Measurements from ENCODE around the gene KNSTRN.

The KNSTRN gene

DNA sequence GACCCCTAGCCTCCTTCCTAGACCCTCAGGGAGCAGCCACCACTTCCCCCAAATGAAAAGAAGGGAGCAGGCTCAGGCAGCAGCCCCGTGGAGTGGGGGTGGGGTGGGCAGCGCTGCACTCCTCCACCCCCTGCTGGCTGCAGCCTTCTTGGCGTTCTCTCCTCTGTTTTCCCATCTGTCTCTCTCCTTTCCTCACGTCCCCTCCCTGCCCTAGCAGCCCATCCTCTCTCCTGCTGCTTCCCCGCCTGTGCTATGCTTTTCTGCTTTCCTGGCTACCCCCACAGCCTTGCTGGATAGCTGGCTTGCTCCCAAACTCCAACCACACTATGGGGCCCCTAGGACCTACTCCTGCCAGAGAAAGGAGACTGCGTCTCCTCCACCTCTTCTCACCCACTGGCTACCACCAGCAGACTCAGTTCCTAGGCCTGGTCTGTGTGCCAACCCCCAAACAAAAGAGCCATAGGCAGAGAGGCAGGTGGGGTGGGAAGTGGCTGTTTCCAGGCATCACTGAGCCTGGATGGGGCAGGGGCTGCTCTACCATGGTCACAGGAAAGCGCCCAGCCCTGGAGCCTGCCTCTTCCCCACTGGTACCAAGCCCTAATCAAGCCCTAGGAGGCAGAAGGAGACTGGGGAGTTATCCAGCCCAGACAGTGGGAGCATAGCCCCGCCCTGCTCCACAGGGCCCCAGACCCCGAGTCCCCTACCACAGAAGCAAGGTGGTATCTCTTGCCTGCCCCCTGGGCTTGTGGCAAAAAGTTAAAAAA, 27.9 kb upstream of the KNSTRN start:
- in situ Hi-C loops (cut with HindIII; ENCODE audit: low sequenced_read_pairs): no loop called here
- no peak overlapping the region for H3K4me3 ChIP-seq (ENCODE audit: low read depth, low read length)
- no peak for DNase-seq (ENCODE audit: low read depth)
- TF ChIP-seq, protein P1, sequence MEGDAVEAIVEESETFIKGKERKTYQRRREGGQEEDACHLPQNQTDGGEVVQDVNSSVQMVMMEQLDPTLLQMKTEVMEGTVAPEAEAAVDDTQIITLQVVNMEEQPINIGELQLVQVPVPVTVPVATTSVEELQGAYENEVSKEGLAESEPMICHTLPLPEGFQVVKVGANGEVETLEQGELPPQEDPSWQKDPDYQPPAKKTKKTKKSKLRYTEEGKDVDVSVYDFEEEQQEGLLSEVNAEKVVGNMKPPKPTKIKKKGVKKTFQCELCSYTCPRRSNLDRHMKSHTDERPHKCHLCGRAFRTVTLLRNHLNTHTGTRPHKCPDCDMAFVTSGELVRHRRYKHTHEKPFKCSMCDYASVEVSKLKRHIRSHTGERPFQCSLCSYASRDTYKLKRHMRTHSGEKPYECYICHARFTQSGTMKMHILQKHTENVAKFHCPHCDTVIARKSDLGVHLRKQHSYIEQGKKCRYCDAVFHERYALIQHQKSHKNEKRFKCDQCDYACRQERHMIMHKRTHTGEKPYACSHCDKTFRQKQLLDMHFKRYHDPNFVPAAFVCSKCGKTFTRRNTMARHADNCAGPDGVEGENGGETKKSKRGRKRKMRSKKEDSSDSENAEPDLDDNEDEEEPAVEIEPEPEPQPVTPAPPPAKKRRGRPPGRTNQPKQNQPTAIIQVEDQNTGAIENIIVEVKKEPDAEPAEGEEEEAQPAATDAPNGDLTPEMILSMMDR (IDR thresholded peaks at IDR 0.05; ENCODE audit: low read depth, low read length, missing control alignments): peak; percentile 42

GRCh38 chr15:40355976-40356585, 26.4 kb upstream of the KNSTRN start:
- DNase-seq (ENCODE audit: low read depth): no peak
- in situ Hi-C loops (cut with HindIII; ENCODE audit: low sequenced_read_pairs): no loop called here
- TF ChIP-seq, protein P1 (IDR thresholded peaks at IDR 0.05; ENCODE audit: low read depth, low read length, missing control alignments): no peak
- H3K4me3 ChIP-seq (ENCODE audit: low read depth, low read length): no peak overlapping the region

DNA sequence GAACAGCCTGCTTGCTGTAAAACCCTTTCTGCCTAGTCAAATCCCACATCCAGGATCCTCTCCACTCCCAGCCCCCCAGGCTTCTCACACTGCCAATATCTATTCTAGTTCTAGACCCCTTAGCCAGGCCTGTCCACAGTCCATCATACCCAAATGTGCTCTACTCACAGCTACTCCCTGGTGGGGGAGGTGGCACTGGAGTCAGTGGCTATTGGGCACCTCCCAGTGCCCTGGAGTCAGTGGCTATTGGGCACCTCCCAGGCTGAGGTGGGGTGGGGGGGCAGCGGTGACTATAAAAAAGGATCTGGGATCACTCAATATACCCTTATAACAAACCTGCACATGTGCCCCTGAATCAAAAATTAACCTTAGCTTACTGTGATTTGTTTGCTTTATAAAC, 25.3 kb upstream of the KNSTRN start:
- no peak overlapping the region for H3K4me3 ChIP-seq (ENCODE audit: low read depth, low read length)
- DNase-seq (ENCODE audit: low read depth): no peak
- TF ChIP-seq, protein P1 (IDR thresholded peaks at IDR 0.05; ENCODE audit: low read depth, low read length, missing control alignments): no peak
- in situ Hi-C loops (cut with HindIII; ENCODE audit: low sequenced_read_pairs): no loop called here

- TF ChIP-seq, protein P1 (IDR thresholded peaks at IDR 0.05; ENCODE audit: low read depth, low read length, missing control alignments): no peak
- DNase-seq (ENCODE audit: low read depth): no peak
- in situ Hi-C loops (cut with HindIII; ENCODE audit: low sequenced_read_pairs): no loop called here
- H3K4me3 ChIP-seq (ENCODE audit: low read depth, low read length): peak within 1 kb of the TSS; percentile 50
These were observed 24.6 kb upstream of the KNSTRN start, which contains the start of gene DISP2 for GRCh38 chr15:40357723-40358470. Gene DISP2, plus strand, starts transcription at chr15:40358219. Its CDS starts 103 bp downstream, at chr15:40358322.

DNA sequence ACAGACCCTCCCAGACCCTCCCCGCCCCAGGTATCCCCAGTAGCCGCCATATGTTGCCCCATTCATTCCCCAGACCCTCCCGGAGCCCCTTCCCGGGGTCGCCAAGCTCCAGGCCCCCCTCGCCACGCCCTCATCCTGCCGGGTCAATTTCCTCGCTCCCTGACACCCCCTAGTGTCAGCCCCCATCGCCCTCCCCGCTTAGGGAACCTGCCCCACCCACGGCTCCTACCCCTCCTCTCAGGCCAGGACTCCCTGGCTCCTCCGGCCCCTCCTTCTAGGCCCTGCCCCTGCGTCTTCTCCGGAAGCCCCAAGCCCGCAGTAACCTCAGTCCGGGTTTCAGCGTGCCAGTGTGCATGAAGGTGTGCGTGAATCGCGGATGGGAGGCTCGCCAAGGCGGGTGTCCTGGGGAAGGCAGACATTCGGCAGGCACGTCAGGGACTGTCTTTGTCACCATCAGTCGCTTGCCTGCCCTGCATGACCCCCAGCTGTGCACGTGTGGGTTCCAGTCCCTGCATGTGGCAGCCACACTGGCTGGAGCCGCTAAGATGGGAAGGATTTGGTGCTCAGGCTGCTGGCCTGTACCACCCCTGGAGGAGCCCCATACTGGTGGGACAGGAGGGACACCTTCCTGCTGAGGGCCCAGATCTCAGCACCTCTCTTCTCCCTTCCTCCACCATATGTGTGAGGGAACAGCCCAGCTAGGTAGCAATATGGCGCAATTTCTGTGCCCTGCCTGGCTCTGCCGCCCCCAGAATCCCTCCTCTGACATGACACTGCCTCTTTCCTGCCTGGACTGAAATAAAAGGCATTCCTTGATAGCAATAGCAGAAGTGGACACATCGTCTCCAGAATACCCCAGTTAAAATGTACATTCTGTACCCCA, 23.8 kb upstream of the KNSTRN start:
- in situ Hi-C loops (cut with HindIII; ENCODE audit: low sequenced_read_pairs): no loop called here
- TF ChIP-seq, protein P1 (IDR thresholded peaks at IDR 0.05; ENCODE audit: low read depth, low read length, missing control alignments): peak; percentile 4
- DNase-seq (ENCODE audit: low read depth): no peak
- H3K4me3 ChIP-seq (ENCODE audit: low read depth, low read length): peak overlapping the region; percentile 50

DNA sequence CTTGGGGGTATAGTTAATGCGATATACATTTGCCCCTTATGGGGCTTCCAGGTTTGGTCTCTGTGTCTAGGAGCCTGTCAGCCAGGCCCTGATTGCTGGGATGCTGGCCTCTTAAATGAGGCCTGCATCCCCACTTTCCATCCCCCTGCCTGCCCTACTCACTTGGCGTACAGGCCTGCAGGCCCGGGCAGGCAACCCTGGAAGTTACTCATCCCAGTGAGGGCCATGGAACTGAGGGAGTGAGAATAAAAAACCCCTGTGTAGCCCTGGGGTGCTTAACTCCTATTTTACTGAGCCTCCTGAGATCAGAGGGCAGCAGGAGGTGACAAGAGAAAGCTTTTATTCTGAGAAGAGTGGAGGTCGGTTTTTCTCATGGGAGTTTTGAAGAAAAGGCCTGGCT, 22.5 kb upstream of the KNSTRN start:
- in situ Hi-C loops (cut with HindIII; ENCODE audit: low sequenced_read_pairs): no loop called here
- TF ChIP-seq, protein P1 (IDR thresholded peaks at IDR 0.05; ENCODE audit: low read depth, low read length, missing control alignments): no peak
- no peak overlapping the region for H3K4me3 ChIP-seq (ENCODE audit: low read depth, low read length)
- no peak for DNase-seq (ENCODE audit: low read depth)
